Mesothelial cell of epicardium (in vitro differentiated cells): ENCODE results near the gene BCO1. TPM values are rescaled to one million over a fixed set of nuclear protein-coding genes. Genes with fewer than 3 reads are reported as not detected.

ENCODE experiments used
- DNase-seq, 2 experiments: peaks; one replicate each; pipeline ENCODE4 v3.0.0; 2021; ENCODE audit warnings: low spot score in 2 of 2; ENCODE audit not compliant: unreplicated experiment in 2 of 2
- H3K27ac Mint-ChIP-seq: 2 replicates; pipeline ENCODE4 v1.8.0; 2021; ENCODE audit warnings: mixed read lengths
- H3K27me3 Mint-ChIP-seq: 2 replicates; pipeline ENCODE4 v1.8.0; 2021; ENCODE audit warnings: low read depth, mixed read lengths
- H3K36me3 Mint-ChIP-seq: 2 replicates; pipeline ENCODE4 v1.8.0; 2021; ENCODE audit warnings: mixed read lengths
- H3K4me1 Mint-ChIP-seq: 2 replicates; pipeline ENCODE4 v1.8.0; 2021; ENCODE audit warnings: mixed read lengths
- H3K4me3 Mint-ChIP-seq: 2 replicates; pipeline ENCODE4 v1.8.0; 2021; ENCODE audit warnings: mild to moderate bottlenecking, moderate library complexity, mixed read lengths
- H3K9me3 Mint-ChIP-seq: 2 replicates; pipeline ENCODE4 v1.8.0; 2021; ENCODE audit warnings: mixed read lengths
- CTCF ChIP-seq: fragments of 200-600 bp; sonication (generic); IDR thresholded peaks from one replicate; pipeline ENCODE4 v1.5.0; 2021; ENCODE audit warnings: antibody characterized with exemption; ENCODE audit not compliant: unreplicated experiment
- total RNA-seq: library from RNA; stranded (reverse); gene quantifications from 3 replicates; pipeline ENCODE4 v1.2.1, GENCODE V29; 2021

BCO1 gene
- total RNA-seq, 1 donor from 2014 or later, result not detected

GRCh38 chr16:81284995-81285600, 46.6 kb downstream of the BCO1 start:
- H3K4me1 Mint-ChIP-seq, result peaks cover 9% of the 10 kb centered on the region
- no peaks in the 10 kb centered on the region for H3K27me3 Mint-ChIP-seq
- H3K27ac Mint-ChIP-seq, result no peak overlapping the region

GRCh38 chr16:81286190-81286589, 47.7 kb downstream of the BCO1 start:
- Mint-ChIP-seq H3K36me3 (no peaks in the 10 kb centered on the region), H3K27me3 (no peaks in the 10 kb centered on the region), H3K4me1 (peaks cover 3% of the 10 kb centered on the region), H3K27ac (no peak overlapping the region), H3K4me3 (no peak overlapping the region), H3K9me3 (no peaks in the 10 kb centered on the region)
- DNase-seq, result no peak
- no peak for TF ChIP-seq CTCF

More at GRCh38 chr16:81284995-81285600, 46.6 kb downstream of the BCO1 start:
- no peaks in the 10 kb centered on the region for H3K36me3 Mint-ChIP-seq
- H3K9me3 Mint-ChIP-seq, result no peaks in the 10 kb centered on the region
- no peak for DNase-seq
- no peak overlapping the region for H3K4me3 Mint-ChIP-seq
- no peak for TF ChIP-seq CTCF

- Mint-ChIP-seq H3K4me1 (peaks cover 2% of the 10 kb centered on the region), H3K27me3 (no peaks in the 10 kb centered on the region), H3K27ac (no peak overlapping the region), H3K4me3 (no peak overlapping the region), H3K9me3 (no peaks in the 10 kb centered on the region), H3K36me3 (no peaks in the 10 kb centered on the region)
- no peak for TF ChIP-seq CTCF
- no peak for DNase-seq
Measured at GRCh38 chr16:81291117-81291516, 52.6 kb downstream of the BCO1 start.

GRCh38 chr16:81292936-81293335, 54.4 kb downstream of the BCO1 start:
- no peak for TF ChIP-seq CTCF
- Mint-ChIP-seq H3K27ac (no peak overlapping the region), H3K36me3 (no peaks in the 10 kb centered on the region), H3K4me3 (no peak overlapping the region), H3K9me3 (no peaks in the 10 kb centered on the region), H3K4me1 (peaks cover 2% of the 10 kb centered on the region), H3K27me3 (no peaks in the 10 kb centered on the region)
- DNase-seq, result no peak

GRCh38 chr16:81293909-81294802, 55.7 kb downstream of the BCO1 start:
- no peak overlapping the region for H3K27ac Mint-ChIP-seq
- DNase-seq, result no peak

More at GRCh38 chr16:81293909-81294802, 55.7 kb downstream of the BCO1 start:
- Mint-ChIP-seq H3K27me3 (no peaks in the 10 kb centered on the region), H3K36me3 (peaks cover under 1% of the 10 kb centered on the region), H3K4me1 (peaks cover 2% of the 10 kb centered on the region), H3K4me3 (no peak overlapping the region), H3K9me3 (no peaks in the 10 kb centered on the region)
- TF ChIP-seq CTCF, result no peak
